ENCODE measurements around the gene METAP1.
A peak's percentile ranks its signal among the peaks of the same experiment; 100 is the strongest.
"Not testable (repeated sequence)": the region's sequence is repeated elsewhere in the genome, so short reads cannot be mapped to it uniquely, and the experiment has no call there.

The METAP1 gene

DNA sequence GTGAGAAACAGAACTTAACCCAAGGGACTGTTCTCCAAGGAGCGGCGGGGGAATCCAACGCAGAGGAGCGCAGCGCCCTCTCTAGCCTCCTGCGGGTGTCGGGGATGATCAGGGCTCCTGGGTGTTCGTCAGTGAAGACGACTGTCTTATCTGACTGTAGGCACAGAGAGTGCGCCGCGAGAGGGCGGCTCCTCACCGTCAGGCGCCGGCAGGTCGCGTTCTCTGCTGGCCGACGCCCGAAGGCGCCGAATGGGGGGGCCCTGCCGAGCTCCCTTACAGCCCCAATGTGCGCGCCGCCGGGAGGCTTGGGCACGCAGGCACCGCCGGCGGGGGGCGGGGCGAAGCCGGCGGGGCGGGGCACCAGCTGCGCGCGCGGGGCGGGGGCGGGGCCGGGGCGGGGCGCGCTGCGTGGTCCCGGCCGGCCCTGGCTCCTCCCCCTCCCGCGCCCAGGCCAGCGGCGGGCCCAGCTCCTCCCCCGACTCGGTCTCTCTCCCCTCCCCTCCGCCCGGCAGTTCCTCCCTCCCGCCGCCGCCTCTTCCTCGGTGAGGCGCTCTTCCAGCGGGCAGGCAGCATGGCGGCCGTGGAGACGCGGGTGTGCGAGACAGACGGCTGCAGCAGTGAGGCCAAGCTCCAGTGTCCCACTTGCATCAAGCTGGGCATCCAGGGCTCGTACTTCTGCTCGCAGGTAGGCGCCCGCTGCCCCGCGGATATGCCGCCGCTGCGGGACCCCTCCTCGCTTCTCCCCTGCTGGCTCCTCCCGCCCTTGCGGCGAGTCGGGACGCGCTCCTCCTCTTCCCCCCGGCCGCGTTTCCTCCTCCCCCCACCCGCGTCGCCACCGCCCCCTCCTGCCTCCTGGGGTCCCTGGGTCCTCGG lies at the start of gene METAP1:
METAP1 (plus strand) TSS at position 539 of the 873 bp plus-strand sequence; CDS start at position 572, 33 bp downstream.
- DNase-seq, result peak; percentile 97

DNA sequence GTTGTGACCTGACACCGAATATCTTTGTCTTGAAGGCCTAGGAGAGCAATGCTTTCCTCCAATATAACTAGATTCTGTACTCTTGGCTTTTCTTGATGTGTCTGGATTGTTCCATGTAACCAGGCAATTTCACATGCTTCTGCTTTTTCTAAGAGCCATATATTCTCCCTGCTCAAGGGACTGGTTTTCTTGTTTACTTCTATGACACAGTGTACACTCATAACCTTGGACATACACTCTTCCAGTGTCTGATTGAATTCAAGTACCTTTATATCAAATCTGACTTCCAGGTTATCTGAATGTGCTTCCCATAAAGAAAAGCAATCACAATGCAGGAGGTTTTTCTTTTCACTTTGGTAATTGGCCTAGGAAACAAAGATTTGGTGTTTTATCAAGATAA lies 49.2 kb upstream of the METAP1 start:
- no peak for DNase-seq

- DNase-seq, result no peak
These were observed 44.6 kb upstream of the METAP1 start for GRCh38 chr4:98950925-98951324.

DNA sequence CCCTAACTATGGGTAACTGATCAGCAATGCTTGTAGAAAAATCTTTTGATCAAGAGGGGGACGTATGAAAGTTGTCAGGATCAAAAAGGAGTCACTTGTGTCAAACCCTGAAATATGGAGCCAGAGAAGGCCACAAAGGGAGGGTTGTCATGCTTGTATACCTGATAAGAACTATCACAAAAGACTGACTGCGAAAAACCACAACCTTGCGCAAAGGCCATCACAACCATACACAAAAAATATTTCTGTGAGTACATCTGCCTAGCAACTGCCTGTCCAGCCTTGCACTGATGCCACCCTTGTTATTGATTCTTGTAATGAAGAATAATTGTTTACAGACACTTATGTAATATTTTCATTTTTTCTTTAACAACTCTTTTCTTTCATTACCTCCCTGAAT lies 43.8 kb upstream of the METAP1 start:
- DNase-seq, result no peak

DNA sequence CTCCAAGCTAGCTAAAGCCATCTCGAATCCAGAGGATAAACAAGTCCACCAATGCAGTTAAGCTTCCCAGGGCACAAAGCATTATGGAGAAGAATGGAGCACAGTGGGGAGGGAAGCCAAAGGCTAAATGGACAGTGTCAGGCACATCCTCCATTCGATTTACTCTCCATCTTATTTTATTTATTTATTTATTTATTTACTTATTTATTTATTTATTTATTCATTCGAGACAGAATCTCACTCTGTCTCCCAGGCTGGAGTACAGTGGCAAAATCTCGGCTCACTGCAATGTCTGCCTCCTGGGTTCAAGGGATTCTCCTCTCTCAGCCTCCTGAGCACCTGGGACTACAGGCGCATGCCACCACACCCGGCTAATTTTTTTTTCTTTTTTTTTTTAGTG lies 40.3 kb upstream of the METAP1 start:
- DNase-seq, result no peak

GRCh38 chr4:98958065-98958464 lies 37.5 kb upstream of the METAP1 start:
- DNase-seq, result no peak

- DNase-seq, result no peak
These were observed 36.1 kb upstream of the METAP1 start for GRCh38 chr4:98959411-98959810.

DNA sequence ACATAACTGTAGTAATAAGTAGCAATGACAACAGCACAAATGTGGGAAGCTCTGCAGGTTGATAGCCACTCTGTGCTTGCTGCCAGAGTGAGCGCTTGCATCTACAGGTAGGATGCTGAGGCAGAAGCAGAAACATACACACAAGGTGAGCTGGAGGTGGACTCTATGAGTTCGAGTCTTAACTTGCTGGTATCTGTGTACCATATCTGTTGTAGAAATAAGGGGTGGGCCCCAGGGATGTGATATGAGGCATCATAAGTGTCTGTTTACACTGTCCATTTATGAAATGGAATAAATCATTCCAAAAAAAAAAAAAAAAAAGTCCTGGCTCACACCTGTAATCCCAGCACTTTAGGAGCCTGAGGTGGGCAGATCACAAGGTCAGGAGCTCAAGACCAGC lies 33.8 kb upstream of the METAP1 start:
- DNase-seq, result no peak

DNA sequence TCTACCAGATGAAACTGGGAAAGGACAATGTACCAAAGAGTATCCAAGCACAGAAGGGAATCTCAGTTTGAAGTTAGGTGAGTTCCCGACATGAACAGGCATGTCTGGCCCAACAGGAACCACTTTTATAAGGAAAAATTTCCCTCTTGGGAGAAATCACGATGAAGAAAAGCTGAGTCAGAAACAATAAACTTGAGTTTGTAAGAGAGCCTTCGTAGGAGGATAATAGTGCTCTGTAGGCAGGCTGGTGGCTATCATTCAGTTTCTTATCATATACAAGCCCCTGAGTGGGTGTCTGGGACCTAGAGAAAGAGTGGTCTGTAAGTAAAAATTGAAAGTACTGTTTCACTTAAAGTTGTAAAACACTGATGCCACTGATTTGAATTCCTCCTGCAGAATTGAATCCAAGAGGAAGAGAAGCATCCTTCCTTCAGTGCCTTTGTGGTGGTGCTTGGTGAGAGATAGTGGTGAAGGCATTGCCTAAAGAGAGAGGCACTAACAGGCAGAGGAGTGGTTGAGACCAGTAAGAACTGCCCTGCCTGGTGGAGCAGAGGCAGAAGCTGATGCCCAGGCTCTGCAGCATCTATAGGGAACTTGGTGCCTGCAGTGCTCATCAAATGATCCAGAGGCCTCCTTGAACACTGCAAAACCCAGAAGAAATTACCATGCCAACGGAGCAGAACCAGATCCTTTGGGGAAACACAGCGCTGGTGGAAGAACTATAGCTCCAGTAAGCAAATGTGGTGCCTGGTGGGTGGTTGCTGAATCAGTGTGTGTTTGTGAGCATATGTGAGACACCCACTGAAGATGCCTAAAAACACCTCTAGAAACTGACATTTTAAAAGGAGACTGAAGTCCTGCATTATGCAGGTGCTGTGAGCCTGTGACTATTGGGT lies 31.7 kb upstream of the METAP1 start:
- DNase-seq, result no peak

GRCh38 chr4:98966926-98967325 lies 28.6 kb upstream of the METAP1 start:
- DNase-seq, result no peak

- DNase-seq, result no peak
These were observed 27.7 kb upstream of the METAP1 start for GRCh38 chr4:98967786-98968329.

GRCh38 chr4:98969878-98970785 lies 25.4 kb upstream of the METAP1 start:
- DNase-seq, result no peak

GRCh38 chr4:98976716-98977115 lies 18.8 kb upstream of the METAP1 start:
- no peak for DNase-seq

- no peak for DNase-seq
These were observed 18.0 kb upstream of the METAP1 start for GRCh38 chr4:98977557-98977956.

DNA sequence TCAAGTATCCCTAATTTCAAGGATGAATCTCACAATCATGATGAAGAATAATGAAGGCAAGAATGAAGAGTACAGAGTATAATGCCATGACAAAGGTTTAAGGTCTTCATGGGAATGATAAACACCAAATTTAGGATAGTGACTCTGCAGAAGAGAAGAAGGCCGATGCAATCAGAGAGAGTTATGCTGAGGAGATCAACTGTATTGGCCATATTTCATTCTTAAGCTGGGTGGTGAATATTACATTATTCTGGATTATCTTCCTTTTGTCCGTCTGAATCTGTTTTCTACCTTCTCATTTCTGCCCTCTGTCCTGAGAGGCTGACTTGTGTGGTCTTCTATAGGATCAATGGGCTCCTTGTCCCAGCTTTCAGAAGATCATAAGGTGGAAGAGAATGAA lies 7.8 kb upstream of the METAP1 start:
- no peak for DNase-seq

DNA sequence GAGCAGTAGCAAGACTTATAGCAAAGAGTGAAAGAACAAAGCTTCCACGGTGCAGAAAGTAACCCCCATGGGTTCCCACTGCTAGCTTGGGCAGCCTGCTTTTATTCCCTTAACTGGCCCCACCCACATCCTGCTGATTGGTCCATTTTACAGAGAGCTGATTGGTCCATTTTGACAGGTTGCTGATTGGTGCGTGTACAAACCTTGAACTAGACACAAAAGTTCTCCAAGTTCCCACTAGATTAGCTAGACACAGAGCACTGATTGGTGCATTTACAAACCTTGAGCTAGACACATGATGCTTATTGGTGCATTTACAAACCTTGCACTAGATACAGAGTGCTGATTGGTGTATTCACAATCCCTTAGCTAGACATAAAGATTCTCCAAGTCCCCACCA lies 2.7 kb upstream of the METAP1 start:
- not testable (repeated sequence) for DNase-seq

GRCh38 chr4:98993419-98994071 lies 2.0 kb upstream of the METAP1 start:
- no peak for DNase-seq

DNA sequence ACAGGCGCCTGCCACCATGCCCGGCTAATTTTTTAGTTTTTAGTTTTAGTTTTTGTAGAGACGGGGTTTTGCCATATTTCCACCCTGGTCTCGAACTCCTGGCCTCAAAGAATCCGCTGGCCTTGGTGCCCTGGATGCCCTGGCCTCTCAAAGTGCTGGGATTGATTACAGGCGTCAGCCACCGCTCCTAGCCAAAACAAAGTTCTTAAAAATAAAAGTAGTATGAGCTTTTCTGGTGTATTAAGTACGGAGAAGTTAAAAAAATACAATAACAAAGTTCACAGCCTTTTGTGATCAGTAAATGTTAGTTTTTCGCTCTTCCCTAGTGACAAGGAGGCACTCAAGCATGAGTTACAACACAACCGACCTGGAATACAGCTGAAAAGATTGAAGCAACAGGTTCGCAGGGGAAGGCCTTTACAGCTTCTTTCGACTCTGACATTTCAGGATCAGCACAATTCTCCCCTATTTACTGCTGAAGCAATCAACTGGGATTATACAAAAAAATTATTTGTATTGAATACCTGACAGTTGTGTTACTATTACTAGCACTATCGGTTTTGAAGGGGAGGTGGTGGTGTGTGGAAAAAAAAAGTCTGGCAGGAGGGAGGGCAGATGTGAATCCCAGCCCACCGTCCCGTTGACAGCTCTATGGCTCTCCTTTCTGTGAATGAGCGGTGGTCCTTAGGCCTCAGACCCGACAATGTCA lies 893 bp upstream of the METAP1 start:
- no peak for DNase-seq

GRCh38 chr4:98996056-98996764 lies 689 bp downstream of the METAP1 start:
- peak; percentile 24 for DNase-seq

- DNase-seq, result no peak
These were observed 1.2 kb downstream of the METAP1 start for GRCh38 chr4:98996765-98997068.

DNA sequence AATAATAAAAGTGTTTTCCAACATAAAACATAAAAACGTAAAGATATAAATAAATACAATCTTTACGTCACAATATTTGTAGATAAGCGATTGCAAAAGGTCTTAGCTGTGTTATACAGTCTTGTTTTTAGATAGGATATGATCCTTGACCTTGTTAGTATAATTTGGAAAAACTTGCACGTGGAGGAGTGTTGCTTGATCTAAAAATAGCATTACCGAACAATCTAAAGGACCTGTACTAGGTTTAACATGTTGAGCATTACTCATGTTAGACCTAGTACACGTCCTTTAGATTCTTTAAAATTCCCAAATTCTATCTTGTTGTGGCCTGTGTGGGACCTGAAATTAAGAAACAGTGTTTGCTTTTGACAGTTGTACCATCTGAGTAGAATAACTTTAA lies 1.6 kb downstream of the METAP1 start:
- DNase-seq, result no peak
